ENCODE measurements around the gene MDGA2.
"Not testable (repeated sequence)": the region's sequence is repeated elsewhere in the genome, so short reads cannot be mapped to it uniquely, and the experiment has no call there.

MDGA2 gene

DNA sequence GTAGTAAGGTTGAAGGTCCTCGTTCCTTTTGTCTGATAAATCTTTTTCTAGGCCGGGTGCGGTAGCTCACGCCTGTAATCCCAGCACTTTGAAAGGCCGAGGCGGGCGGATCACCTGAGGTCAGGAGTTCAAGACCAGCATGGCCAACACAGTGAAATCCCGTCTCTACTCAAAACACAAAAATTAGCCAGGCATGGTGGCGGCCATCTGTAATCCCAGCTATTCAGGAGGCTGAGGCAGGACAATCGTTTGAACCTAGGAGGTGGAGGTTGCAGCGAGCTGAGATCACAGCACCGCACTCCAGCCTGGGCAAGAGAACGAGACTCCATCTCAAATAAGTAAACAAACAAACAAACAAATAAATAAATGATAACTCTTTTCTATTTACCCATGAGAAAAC, 51.3 kb downstream of the MDGA2 start:
- not testable (repeated sequence) for DNase-seq (ENCODE audit: low read depth in 2 of 2)

DNA sequence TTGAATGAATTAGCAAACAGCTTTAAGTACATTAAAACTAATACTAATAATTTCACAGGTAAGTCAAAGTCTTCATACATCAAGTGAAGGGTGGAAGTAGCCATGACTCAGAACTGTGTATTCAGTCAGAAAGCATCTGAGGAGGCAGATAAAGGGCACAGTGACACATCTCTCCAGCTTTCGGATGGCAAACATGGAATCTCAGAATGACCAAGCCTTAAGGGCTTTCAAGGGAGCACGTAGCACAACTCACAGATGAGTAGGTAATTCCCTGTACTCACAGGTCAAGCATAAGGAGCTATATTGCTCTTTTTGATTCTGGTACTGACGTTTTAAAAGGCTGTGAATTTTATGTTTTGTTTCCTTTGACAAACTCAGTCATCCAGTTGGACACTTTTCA, 56.0 kb downstream of the MDGA2 start:
- no peak for DNase-seq (ENCODE audit: low read depth in 2 of 2)

DNA sequence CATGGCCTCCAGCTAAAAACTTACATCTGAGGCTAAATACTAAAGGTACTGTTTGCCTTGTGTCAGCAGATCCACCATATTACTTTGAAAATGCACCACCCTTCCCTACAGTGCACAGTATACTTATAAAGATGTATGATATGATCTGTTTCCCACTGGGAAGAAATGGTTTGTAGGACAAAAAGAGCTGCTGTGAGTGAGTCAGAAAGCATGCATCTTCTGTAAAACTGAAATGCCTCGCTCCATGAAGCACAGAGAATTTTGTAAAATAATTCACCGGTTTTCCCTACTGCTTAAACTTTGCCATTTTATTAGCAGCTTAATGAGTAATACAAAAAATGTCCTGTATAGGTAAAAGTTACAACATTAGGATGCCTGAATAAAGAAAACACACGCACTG, 68.8 kb downstream of the MDGA2 start:
- no peak for DNase-seq (ENCODE audit: low read depth in 2 of 2)

DNA sequence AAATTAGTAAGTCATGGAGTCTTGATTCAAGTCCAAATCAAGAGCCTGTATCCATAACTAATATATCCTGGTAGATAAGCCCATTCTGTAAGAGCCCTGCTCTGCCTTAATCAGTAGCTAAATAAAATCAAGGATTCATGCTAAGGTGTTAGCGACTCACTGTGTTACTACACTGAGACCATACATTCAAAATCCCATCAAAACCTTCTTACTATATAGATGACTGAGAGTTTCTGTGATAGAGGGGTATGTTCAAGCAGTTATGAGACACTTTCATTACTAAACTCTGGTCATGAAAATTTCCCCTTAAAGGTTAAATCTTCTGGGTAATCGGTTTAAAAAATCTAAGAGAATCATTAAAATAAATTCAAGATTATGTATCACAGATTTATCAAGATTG, 78.5 kb downstream of the MDGA2 start:
- no peak for DNase-seq (ENCODE audit: low read depth in 2 of 2)

DNA sequence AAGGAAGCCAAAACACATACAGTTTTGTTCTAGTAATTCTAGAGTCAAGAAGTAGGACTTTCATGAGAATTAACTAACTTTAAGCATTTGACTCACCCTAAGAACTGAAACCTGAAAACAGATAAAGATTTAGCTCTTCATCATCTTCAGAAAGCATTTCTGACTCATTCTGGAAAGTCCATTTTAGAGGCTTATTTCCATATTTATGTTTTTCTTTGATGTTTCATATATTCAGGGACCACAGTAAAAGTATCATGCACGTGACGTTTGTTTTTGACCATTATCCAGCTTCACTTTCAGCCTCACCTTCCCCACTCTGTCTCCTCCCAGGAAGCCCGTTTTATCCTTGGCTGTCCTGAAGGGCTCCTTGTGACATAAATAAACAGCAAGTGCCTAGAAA, 79.2 kb downstream of the MDGA2 start:
- DNase-seq (ENCODE audit: low read depth in 2 of 2): no peak

DNA sequence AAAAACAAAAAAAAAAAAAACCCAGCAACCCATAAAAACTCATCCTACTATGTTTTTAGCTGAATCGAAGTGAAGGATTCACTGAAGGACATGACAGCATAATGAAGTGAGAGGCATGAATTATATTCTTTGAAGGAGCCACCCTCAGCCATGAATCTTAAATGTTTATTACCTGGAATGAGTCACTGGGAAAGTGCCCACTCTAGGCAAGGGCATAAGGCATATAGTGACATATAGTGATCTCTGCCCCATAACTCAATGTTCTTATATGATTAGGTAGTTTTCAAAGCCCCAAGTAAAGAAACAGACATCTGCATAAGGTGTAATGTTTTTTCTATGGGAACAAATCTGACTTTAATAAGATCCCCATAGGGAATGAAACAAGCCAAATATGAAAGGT, 79.9 kb downstream of the MDGA2 start:
- DNase-seq (ENCODE audit: low read depth in 2 of 2): no peak

DNA sequence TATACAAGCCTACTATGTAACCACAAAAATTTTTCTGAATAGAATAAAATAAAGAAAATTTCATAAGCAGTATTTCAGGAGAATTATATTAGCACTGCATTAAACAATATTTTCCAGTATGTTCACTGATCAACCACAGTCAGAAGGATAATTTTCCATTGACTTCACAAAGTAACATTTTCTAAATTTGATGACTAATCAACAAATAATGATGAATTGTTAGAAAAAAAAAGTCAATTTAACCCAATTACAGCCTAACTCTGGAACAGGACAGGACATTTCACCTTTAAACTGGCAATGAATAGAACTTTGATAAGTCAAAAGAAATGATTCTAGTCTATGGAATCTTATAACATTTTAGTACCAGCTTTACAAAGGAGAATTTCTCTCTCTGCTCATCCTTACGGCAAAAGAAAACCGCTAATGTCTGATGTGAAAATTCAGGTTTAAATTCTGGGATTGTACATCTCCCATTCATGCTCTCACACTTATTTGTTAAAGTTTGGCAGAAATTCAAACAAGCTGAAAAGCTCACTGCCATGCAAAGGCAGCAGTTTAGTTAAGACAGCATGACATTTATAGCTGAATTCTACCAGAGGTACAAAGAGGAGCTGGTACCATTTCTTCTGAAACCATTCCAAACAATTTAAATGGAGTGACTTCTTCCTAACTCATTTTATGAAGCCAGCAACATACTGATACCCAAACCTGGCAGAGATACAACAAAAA, 84.5 kb downstream of the MDGA2 start:
- no peak for DNase-seq (ENCODE audit: low read depth in 2 of 2)

DNA sequence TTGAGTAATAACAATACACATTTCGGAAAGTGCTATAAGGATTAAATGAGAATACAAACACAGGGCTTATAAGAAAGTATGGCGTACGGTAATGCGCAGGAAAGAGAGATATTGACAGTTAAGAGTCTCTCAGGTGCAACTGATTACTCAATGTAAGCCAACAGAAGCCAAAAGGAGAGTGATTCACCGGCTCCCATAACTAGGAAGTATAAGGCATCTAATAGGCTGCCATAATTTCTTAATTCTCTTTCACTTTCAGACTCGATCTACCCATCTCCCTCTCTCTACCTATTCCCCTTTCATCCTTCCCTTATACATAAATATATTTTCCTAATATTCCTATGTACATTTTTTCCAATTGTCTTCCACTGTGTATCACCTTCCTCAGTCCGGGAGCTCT, 90.0 kb downstream of the MDGA2 start:
- DNase-seq (ENCODE audit: low read depth in 2 of 2): no peak

DNA sequence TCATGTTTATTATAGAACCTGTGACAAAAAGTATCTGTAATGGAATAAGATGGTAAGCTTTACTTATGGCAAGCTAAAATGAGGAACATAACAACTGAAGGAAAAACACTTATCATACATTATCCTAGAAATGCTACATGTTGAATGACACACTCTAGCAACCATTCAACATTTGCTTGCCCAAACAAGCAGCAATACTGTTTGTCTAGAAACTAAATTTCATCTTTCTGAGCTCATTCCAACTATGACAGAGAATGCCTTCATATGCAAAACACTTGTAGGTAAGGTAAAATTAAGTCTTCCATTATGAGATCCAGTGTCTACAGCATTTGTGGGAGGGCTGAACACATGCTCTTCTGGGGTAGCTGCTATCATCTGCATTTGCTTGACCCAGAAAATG, 108.1 kb downstream of the MDGA2 start:
- DNase-seq (ENCODE audit: low read depth in 2 of 2): no peak

DNA sequence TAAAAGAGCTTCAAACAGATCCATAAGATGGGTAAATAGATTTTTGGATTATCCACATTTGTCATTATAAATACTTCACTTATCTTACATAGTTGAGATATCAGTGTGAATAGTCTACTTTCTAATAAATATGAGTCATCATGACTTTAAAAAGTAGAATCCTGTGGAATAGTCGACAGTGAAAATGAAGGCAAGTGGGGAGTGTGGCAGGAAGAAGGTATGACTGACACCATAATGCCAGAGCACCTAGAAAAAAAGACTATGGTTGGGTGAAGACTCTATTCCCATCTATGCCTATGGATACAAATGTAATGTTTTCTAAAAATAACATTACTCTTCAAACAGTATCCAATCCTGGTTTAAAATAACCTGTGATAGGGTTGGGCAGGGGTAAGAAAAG, 117.5 kb downstream of the MDGA2 start:
- no peak for DNase-seq (ENCODE audit: low read depth in 2 of 2)

DNA sequence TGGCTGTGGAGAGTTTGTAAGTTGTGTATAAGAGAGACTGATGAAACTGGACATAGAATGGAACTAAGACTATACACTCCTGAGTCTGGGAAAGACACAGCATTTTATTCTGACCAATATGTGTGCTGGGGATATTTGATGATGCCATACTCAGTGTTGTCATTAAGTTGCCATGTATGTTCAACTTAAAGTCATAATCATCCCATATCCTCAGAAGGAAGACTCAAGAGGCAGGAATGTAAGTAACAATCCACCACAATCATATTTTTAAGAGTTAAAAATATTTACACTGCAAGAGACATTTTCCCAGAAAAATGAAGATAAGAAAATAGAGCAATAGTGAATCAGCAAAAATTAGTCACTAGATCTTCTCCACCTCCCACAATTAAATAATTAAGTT, 120.1 kb downstream of the MDGA2 start:
- no peak for DNase-seq (ENCODE audit: low read depth in 2 of 2)

DNA sequence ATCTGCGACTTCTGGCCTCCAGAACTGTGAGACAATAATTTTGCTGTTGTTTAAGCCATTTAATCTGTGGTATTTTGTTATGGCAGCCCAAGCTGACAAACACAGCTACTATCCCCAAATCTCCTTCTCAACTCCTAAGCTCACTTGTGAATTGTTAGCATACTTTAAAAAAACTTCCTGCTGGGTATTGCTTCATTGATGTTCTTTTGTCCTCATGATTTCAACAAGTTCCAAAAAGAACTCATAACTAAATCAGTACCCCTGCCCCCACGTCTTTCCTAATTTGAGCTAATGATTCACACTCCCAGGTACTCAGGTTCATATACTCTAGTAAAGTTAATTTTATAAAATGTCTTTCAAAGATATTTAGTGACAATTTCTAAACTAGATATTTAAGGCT, 125.5 kb downstream of the MDGA2 start:
- DNase-seq (ENCODE audit: low read depth in 2 of 2): no peak

DNA sequence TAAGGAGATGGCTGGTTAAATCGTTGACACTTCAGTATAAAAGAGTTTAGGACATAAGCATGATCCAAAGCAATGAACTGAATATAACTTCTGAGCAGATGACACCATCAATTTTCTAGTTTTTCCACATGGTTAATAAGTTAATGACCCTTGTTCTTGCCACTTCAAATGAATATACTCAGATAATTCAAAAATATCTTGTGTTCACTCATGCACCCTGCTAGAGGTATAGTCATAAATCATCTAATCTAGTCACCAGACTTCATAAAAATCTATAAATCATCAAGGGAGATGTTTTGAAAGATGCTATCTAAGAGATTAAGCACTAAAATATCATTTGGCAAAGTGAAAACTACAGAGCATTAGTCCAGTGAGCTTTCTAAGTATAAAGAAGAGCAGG, 131.9 kb downstream of the MDGA2 start:
- DNase-seq (ENCODE audit: low read depth in 2 of 2): no peak

DNA sequence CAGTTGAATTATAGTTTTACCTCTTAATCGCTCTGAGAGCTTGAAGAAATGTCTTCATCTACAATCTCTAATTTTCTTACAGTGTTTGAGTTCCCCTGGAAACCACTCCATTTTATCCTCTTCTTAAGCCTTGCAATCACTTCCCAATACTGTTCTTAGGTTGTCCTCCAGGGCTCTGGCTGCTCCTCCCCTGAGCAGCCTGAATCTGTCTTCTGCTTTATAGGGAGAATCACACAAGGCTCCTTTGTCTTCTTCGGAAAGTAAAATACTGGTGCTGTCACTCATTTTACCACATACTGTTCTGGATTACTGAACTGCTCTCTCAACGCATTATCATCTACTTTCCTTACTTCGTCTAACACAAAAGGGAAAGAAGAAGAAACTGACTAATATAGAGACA, 133.7 kb downstream of the MDGA2 start:
- no peak for DNase-seq (ENCODE audit: low read depth in 2 of 2)

DNA sequence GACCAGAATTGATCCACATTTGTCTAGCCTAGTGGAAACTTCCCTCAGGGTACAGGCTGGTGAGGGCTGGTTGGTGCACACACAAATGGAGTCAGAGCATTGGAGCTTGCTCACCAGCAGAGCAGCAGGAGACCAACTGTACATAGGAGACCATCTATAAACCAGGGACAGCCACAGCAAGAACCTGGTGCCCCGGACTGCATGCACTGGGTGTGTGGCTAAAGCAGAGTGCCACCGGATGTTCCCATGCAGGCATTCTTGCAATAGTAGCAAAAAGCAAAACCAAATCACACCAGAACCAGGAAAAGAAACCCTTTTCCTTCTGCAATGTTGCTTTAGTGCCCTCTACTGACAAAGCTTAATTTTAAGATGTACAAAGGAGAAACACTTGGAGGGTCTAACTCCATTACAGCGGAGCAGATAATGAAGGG, 136.4 kb downstream of the MDGA2 start:
- no peak for DNase-seq (ENCODE audit: low read depth in 2 of 2)

DNA sequence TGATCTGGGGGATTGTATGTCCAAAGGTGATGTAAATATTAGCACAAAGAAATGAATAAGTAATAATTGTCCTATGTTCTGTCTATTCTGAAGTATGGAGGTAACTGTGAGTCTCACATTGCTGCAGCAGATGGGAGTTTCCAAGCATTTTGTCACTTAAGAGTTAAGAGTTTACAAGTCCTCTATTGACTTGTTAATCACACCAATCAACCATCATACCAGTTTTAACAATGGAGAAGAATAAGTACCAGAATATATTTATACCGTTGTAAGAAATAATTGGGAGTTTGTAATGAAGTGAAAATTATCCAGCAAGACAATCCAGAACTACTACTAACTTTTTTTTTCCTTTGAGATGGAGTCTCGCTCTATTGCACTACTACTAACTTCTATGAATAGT, 139.1 kb downstream of the MDGA2 start:
- DNase-seq (ENCODE audit: low read depth in 2 of 2): no peak

DNA sequence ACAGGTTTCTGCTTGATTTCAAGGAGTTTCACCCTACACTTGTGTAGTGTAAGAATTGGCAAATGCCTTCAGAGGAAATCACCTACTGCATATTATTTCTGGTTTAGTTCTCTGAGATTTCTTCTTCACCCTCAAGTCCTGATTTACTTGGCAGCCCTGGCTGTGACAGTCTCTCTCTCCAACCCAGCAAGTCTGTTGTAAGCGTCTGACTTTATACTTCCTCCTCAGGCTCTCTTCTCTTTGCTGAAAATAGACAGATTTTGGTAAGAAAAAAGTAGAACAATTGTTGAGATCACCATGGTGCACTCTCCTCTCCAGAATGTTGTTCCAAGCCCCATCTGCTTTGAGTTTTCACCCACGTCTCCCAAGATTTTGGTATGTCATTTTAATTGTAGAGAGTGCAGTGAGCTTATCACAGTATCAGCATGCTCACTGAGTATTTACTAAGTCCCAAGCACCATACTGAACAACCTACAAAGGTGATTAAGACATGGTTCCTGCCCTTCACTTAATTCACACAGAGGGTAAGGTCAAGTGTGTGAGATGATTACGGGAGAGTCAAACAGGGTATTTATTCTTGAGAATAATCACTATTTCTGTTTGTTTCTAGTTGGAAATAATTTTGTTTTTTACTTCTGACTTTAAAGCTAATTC, 148.7 kb downstream of the MDGA2 start:
- no peak for DNase-seq (ENCODE audit: low read depth in 2 of 2)

DNA sequence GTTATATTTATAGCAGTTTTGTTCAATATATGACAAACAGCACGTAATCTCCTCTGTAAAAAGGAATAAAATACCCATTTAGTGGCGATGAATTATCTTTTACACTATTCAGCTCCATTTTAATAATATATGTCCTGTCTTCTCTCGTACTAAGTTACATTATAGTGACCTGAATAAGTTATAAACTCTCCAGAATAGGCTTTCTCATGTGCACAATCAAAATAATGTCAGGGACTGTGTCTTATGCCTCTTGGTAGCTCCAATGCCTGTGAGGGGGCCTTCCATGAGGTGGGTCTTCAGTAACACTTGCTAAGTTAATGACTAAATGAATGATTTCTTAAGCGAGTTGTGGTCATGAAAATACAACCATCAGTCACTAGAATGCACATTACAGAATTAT, 150.9 kb downstream of the MDGA2 start:
- no peak for DNase-seq (ENCODE audit: low read depth in 2 of 2)

DNA sequence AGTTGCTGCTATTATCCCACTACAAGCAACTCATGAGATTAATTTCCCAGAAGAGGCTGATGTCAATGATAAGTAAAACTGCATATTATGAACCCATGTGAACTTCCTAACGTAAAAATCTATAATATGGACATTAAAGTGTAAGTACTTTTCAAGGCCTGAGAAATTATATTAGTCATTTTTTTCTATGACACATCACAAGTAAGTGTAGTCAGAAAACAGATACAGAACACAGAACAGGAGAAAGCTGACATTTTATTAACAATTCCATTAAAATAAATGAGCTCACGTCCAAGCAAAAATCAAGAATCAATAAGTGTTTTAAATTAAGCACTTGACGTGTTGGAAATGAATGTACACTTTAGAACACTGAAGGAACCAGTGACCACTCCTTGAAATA, 155.0 kb downstream of the MDGA2 start:
- no peak for DNase-seq (ENCODE audit: low read depth in 2 of 2)

DNA sequence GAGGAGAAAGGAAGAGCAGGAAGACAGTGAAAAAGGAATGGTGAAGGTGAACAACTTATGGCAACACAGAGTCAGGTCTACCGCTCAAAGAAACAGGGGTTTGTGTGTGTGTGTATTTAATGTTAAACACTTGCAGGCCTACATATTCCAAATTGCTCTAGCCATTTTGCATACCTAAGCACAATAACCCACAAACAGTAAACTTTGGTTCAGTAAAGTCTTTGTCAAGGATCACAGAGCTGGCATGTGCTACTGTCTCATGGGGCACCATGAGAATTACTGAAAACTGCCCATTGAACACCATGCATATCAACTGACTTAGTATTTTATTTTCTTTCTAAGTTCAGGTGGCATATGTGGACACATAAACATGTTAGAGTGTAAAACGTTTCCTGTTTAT, 163.6 kb downstream of the MDGA2 start:
- DNase-seq (ENCODE audit: low read depth in 2 of 2): no peak

DNA sequence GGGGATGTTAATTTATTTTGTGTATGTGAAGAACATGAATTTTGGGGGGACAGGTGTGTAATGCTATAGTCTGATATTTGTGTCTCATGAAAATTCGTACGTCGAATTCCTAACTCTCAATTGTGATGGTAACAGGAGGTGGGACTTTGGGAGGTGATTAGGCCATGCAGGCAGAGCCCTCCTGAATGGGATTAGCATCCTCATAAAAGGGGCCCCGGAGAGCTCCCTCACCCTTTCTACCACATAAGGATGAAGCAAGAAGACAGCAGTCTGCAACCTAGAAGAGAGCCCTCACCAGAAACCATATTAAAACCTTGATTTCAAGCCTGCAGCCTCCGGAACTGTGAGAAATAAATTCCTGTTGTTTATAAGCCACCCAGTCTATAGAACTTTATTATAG, 165.4 kb downstream of the MDGA2 start:
- no peak for DNase-seq (ENCODE audit: low read depth in 2 of 2)

DNA sequence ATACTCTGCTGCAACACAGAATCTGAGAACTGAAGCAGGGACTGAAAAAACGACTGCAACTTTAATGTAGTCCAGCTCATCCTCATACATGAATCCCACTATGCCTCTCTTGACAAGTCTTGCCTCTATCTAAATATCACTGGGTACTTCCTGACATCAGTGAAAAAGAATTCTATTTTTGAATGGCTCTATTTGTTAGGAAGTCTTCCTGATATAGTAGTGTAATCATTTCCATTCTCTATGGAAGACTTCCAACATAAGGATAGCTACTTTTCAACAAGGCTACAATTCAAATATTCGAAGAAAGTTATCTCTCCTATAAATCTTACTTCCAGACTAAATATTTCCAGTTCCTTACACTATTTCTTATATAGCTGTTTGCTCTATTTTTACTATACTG, 167.5 kb downstream of the MDGA2 start:
- no peak for DNase-seq (ENCODE audit: low read depth in 2 of 2)

DNA sequence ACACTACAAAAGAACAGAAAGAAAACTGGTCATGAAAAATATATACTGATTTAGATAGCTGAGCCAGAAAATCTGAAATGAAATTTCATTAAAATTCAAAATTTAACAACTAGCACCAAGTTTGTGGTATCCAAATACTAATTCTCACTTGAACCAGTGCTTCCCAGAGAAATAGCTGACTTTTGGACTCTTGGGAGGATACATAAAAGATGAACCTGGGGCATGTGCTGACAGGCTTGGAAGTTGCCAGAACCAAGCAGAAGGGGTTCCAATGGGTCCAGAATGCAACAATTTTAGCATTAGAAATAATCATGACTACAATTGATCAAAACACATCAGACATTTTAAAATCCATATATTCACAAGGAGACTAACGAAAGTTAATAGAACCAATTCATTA, 175.0 kb downstream of the MDGA2 start:
- DNase-seq (ENCODE audit: low read depth in 2 of 2): no peak

DNA sequence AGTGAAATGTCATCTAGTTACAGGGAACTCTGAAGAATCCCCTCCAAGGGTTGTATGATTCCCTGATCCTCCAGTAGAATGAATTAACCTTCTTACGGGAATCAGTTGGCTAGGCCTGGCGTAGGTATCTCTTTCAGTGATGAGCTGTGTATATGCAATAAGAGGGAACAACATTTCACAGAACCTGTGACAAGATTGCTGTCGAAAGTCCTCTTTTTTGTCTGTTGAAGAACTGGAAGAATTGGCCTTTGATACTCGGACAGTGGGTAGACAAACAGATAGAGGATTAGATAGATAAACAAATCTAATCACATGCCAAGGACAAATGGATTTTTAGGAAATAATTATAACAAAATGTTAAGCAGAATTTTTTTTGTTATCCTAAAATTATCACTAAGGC, 184.6 kb downstream of the MDGA2 start:
- no peak for DNase-seq (ENCODE audit: low read depth in 2 of 2)

All from stimulated activated CD8-positive, alpha-beta memory T cell treated with anti-CD3 and anti-CD28 coated beads, Interleukin-7, amount 100 ng/mL, for 4 hours (primary cell).